IMR-90 (cell line): Measurements from ENCODE around the gene CTSL. TPM values are rescaled to one million over a fixed set of nuclear protein-coding genes. Genes with fewer than 3 reads are reported as not detected.

Experiments used
- ATAC-seq: fragments of 200-7000 bp; cut with Tn5 transposase; 2 replicates; pipeline ENCODE4 v1.9.1; 2020; ENCODE audit warnings: low read depth, mild to moderate bottlenecking, moderate library complexity
- BruUV-seq: library from RNA; stranded (reverse); fragments of 400-500 nt; replicated peaks from 2 replicates; lab custom pipeline; 2021; lab: Mats Ljungman, UMichigan
- CTCF ChIA-PET: fragments of 300-600 bp; formaldehyde crosslinking; extraction: SDS; loops from one replicate; lab custom pipeline; 2021; ENCODE audit warnings: antibody characterized with exemption; lab: Yijun Ruan, JAX
- POLR2A ChIA-PET: fragments of 300-600 bp; sonication (Branson Sonifier 250); formaldehyde crosslinking; loops from one replicate; lab custom pipeline; 2022; ENCODE audit warnings: antibody characterized with exemption; ENCODE audit not compliant: unreplicated experiment; lab: Charles Lee
- DNase-seq: peaks from one replicate; pipeline ENCODE4 v3.0.0; 2013
- H2AFZ ChIP-seq: replicated peaks from 2 replicates; pipeline ENCODE3; 2013; ENCODE audit warnings: low read length, mild to moderate bottlenecking; ENCODE audit not compliant: poor library complexity
- H2AK5ac ChIP-seq: 2 replicates; pipeline ENCODE4 v1.6.1; 2013; ENCODE audit warnings: low read depth, low read length, inconsistent platforms
- H2AK9ac ChIP-seq: replicated peaks from 2 replicates; pipeline ENCODE3; 2013; ENCODE audit warnings: mild to moderate bottlenecking, low read depth, low read length, moderate library complexity; ENCODE audit not compliant: poor library complexity
- H2BK120ac ChIP-seq: 2 replicates; pipeline ENCODE4 v1.6.1; 2013; ENCODE audit warnings: low read depth, low read length, inconsistent platforms
- H2BK15ac ChIP-seq: 3 replicates; pipeline ENCODE4 v1.6.1; 2013; ENCODE audit warnings: low read depth, low read length, inconsistent platforms
- H2BK20ac ChIP-seq: 2 replicates; pipeline ENCODE4 v1.6.1; 2013; ENCODE audit warnings: low read depth, mild to moderate bottlenecking, inconsistent platforms, low read length, moderate library complexity
- H2BK5ac ChIP-seq: 2 replicates; pipeline ENCODE4 v1.6.1; 2013; ENCODE audit warnings: mild to moderate bottlenecking, low read depth, low read length, inconsistent platforms; ENCODE audit not compliant: poor library complexity, severe bottlenecking
- H3K14ac ChIP-seq: replicated peaks from 2 replicates; pipeline ENCODE4 v1.6.1; 2013; ENCODE audit warnings: low read depth, low read length, inconsistent platforms
- H3K18ac ChIP-seq: 2 replicates; pipeline ENCODE4 v1.6.1; 2013; ENCODE audit warnings: low read depth, low read length, control low read depth
- H3K23ac ChIP-seq: 2 replicates; pipeline ENCODE4 v1.6.1; 2013; ENCODE audit warnings: low read depth, low read length, inconsistent platforms
- H3K27ac ChIP-seq: 2 replicates; pipeline ENCODE4 v1.5.1; 2013; ENCODE audit warnings: mild to moderate bottlenecking, control low read depth, low read length; ENCODE audit not compliant: insufficient read depth
- H3K27me3 ChIP-seq: 2 replicates; pipeline ENCODE4 v1.6.1; 2013; ENCODE audit warnings: low read length; ENCODE audit not compliant: control insufficient read depth, insufficient read depth
- H3K36me3 ChIP-seq: 2 replicates; pipeline ENCODE4 v1.6.1; 2013; ENCODE audit warnings: low read length, mixed read lengths; ENCODE audit not compliant: control insufficient read depth, insufficient read depth
- H3K4ac ChIP-seq: 2 replicates; pipeline ENCODE4 v1.6.1; 2013; ENCODE audit warnings: low read depth, low read length, inconsistent platforms
- H3K4me1 ChIP-seq: 2 replicates; pipeline ENCODE4 v1.6.1; 2013; ENCODE audit warnings: low read length, mixed read lengths; ENCODE audit not compliant: control insufficient read depth, insufficient read depth
- H3K4me2 ChIP-seq: 2 replicates; pipeline ENCODE4 v1.6.1; 2013; ENCODE audit warnings: low read depth, mild to moderate bottlenecking, control low read depth, low read length, moderate library complexity
- H3K4me3 ChIP-seq: 2 replicates; pipeline ENCODE4 v1.5.1; 2013; ENCODE audit warnings: low read depth, mild to moderate bottlenecking, control low read depth, low read length, moderate library complexity; ENCODE audit not compliant: insufficient read depth
- H3K56ac ChIP-seq: 2 replicates; pipeline ENCODE4 v1.6.1; 2013; ENCODE audit warnings: low read length, inconsistent platforms; ENCODE audit not compliant: insufficient read depth; ENCODE audit errors: extremely low read depth
- H3K79me1 ChIP-seq, 2 experiments: 2 replicates each; pipeline ENCODE4 v1.6.1; 2013; ENCODE audit warnings: low read length in 2 of 2, inconsistent platforms in 1 of 2, low read depth in 1 of 2
- H3K9ac ChIP-seq: 2 replicates; pipeline ENCODE4 v1.6.1; 2013; ENCODE audit warnings: low read depth, low read length, control low read depth
- H3K9me1 ChIP-seq: 2 replicates; pipeline ENCODE4 v1.6.1; 2013; ENCODE audit warnings: low read length, inconsistent platforms; ENCODE audit not compliant: insufficient read depth
- H3K9me3 ChIP-seq: 2 replicates; pipeline ENCODE4 v1.6.1; 2013; ENCODE audit warnings: low read length; ENCODE audit not compliant: control insufficient read depth, insufficient read depth
- H4K20me1 ChIP-seq: 2 replicates; pipeline ENCODE4 v1.6.1; 2013; ENCODE audit warnings: low read length, inconsistent platforms; ENCODE audit not compliant: insufficient read depth
- H4K5ac ChIP-seq: 2 replicates; pipeline ENCODE4 v1.6.1; 2013; ENCODE audit warnings: mild to moderate bottlenecking, low read depth, low read length, control low read depth
- H4K8ac ChIP-seq, 2 experiments: 2 replicates each; pipeline ENCODE4 v1.6.1; 2013; ENCODE audit warnings: low read depth in 2 of 2, low read length in 2 of 2, control low read depth in 1 of 2, inconsistent platforms in 1 of 2
- H4K91ac ChIP-seq: 2 replicates; pipeline ENCODE4 v1.6.1; 2013; ENCODE audit warnings: low read depth, low read length, inconsistent platforms; ENCODE audit not compliant: insufficient read depth
- CHD1 ChIP-seq: IDR thresholded peaks from 2 replicates; pipeline ENCODE4 v1.6.1; 2012; ENCODE audit warnings: low read depth, low read length, improper control_type of control experiment
- MXI1 ChIP-seq: IDR thresholded peaks from 2 replicates; pipeline ENCODE4 v1.6.1; 2012; ENCODE audit warnings: low read depth, mild to moderate bottlenecking, low read length, moderate library complexity, borderline replicate concordance
- NFE2L2 ChIP-seq: fragments of 150-350 bp; IDR thresholded peaks from 2 replicates; pipeline ENCODE4 v1.6.1; 2016; ENCODE audit warnings: low read depth, mild to moderate bottlenecking, low read length
- RAD21 ChIP-seq: IDR thresholded peaks from 2 replicates; pipeline ENCODE4 v1.6.1; 2012; ENCODE audit warnings: low read length, improper control_type of control experiment
- RFX5 ChIP-seq: IDR thresholded peaks from 2 replicates; pipeline ENCODE4 v1.8.0; 2012; ENCODE audit warnings: low read depth, mild to moderate bottlenecking, low read length, moderate library complexity
- SMC3 ChIP-seq: fragments of 150-350 bp; IDR thresholded peaks from 2 replicates; pipeline ENCODE4 v1.6.1; 2016; ENCODE audit warnings: low read depth, mild to moderate bottlenecking, antibody characterized with exemption, low read length, moderate library complexity
- WGBS, 2 experiments: methylation state at CpG; one replicate each; pipeline versions ENCODE4 v1.1.5 to v1.1.7; 2013; ENCODE audit warnings: missing lambda C conversion rate in 2 of 2; ENCODE audit not compliant: insufficient read length in 1 of 2; ENCODE audit errors: extremely low coverage in 2 of 2; 5-methylcytosine and 5-hydroxymethylcytosine counted together
- dilution Hi-C: fragments of 300-500 bp; cut with HindIII; formaldehyde crosslinking; loops from one replicate; pipeline ENCODE4 v1.14.3; 2018; ENCODE audit warnings: low sequenced_read_pairs; ENCODE audit not compliant: unreplicated experiment
- in situ Hi-C: fragments of 300-500 bp; cut with MboI; formaldehyde crosslinking; loops from 3 replicates; pipeline ENCODE4 v1.14.3; 2019; ENCODE audit warnings: low sequenced_read_pairs, inconsistent platforms, mixed read lengths
- intact Hi-C: fragments of 100-400 bp; cut with micrococcal nuclease; formaldehyde crosslinking; loops from 2 replicates; pipeline ENCODE4 v1.10.0; 2022
- polyA plus RNA-seq, 3 experiments: library from polyadenylated mRNA; depleted of rRNA; stranded (reverse); fragments of >200 nt; gene quantifications; 2 replicates each; pipeline ENCODE4 v1.2.3, GENCODE V29; 2012; ENCODE audit warnings: low replicate concordance in 1 of 3
- total RNA-seq: library from RNA; depleted of rRNA; stranded (reverse); fragments of >200 nt; gene quantifications from 2 replicates; pipeline ENCODE4 v1.2.3, GENCODE V29; 2012
- TF ChIP-seq, protein P1 (sequence below): fragments of 150-350 bp; IDR thresholded peaks from 2 replicates; pipeline ENCODE4 v1.6.1; 2017; ENCODE audit warnings: mild to moderate bottlenecking, antibody characterized with exemption, low read length, low read depth

The CTSL gene
- total and polyA plus RNA-seq, 2 of the 4 experiments (the other 2 are of a cell fraction) = 57.0 to 112 TPM

GRCh38 chr9:87760529-87760928 is 34.6 kb downstream of the CTSL start:
- Histone ChIP-seq H3K23ac (no peak overlapping the region), H2BK15ac (no peak overlapping the region), H2BK20ac (no peak overlapping the region), H3K9me1 (no peaks in the 10 kb centered on the region), H4K91ac (no peak overlapping the region), H3K4me2 (no peak overlapping the region), H4K20me1 (no peaks in the 10 kb centered on the region), H3K27me3 (peaks cover 11% of the 10 kb centered on the region), H3K18ac (no peak overlapping the region), H3K4me3 (no peak overlapping the region), H3K14ac (no peak overlapping the region), H3K56ac (no peak overlapping the region), H2BK5ac (no peak overlapping the region), H2BK120ac (no peak overlapping the region), H3K27ac (no peak overlapping the region), H2AK5ac (no peak overlapping the region), H2AK9ac (no peak overlapping the region), H4K5ac (no peak overlapping the region), H3K9me3 (no peaks in the 10 kb centered on the region), H3K4me1 (no peaks in the 10 kb centered on the region), H3K9ac (no peak overlapping the region), H2AFZ (no peak overlapping the region), H3K4ac (no peak overlapping the region), H3K79me1 (no peaks in the 10 kb centered on the region), H3K36me3 (no peaks in the 10 kb centered on the region), H4K8ac (no peak overlapping the region)
- dilution Hi-C loops = no loop called here
- POLR2A ChIA-PET = no interaction called here
- in situ Hi-C loops = no loop called here
- intact Hi-C loops = no loop called here
- no peak for TF ChIP-seq SMC3
- TF ChIP-seq NFE2L2 = no peak
- no peak for TF ChIP-seq RAD21
- TF ChIP-seq MXI1 = no peak
- TF ChIP-seq RFX5 = no peak
- TF ChIP-seq, protein P1, sequence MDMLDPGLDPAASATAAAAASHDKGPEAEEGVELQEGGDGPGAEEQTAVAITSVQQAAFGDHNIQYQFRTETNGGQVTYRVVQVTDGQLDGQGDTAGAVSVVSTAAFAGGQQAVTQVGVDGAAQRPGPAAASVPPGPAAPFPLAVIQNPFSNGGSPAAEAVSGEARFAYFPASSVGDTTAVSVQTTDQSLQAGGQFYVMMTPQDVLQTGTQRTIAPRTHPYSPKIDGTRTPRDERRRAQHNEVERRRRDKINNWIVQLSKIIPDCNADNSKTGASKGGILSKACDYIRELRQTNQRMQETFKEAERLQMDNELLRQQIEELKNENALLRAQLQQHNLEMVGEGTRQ = no peak
- TF ChIP-seq CHD1 = no peak
- CTCF ChIA-PET = no interaction called here
- WGBS, 2 experiments = no CpG with 5 or more reads among the region's 2 CpGs
- ATAC-seq (no peak), DNase-seq (no peak)
- no TSS peak for BruUV-seq
